Islet of Langerhans (tissue), 1 donor: ENCODE data around the gene GLI2.

Experiments
- FAIRE-seq: peaks from one replicate; lab custom pipeline; 2011; peaks lifted over from hg19 to GRCh38; lab: Jason Lieb, UNC

GLI2 gene

GRCh38 chr2:120770641-120771040, 35.0 kb downstream of the GLI2 start:
- FAIRE-seq, result no peak

GRCh38 chr2:120771111-120771780, 35.6 kb downstream of the GLI2 start:
- FAIRE-seq, result no peak

GRCh38 chr2:120771781-120772208, 36.1 kb downstream of the GLI2 start:
- FAIRE-seq, result no peak

- FAIRE-seq, result no peak
These were observed 36.6 kb downstream of the GLI2 start for GRCh38 chr2:120772261-120772660.

GRCh38 chr2:120773186-120773800, 37.6 kb downstream of the GLI2 start:
- FAIRE-seq, result no peak

- FAIRE-seq, result no peak
These were observed 39.0 kb downstream of the GLI2 start for GRCh38 chr2:120774557-120775160.

- FAIRE-seq, result no peak
These were observed 39.5 kb downstream of the GLI2 start for GRCh38 chr2:120775194-120775593.

- no peak for FAIRE-seq
These were observed 40.3 kb downstream of the GLI2 start for GRCh38 chr2:120775801-120776589.

GRCh38 chr2:120776649-120777048, 41.0 kb downstream of the GLI2 start:
- FAIRE-seq, result no peak

GRCh38 chr2:120777170-120777751, 41.6 kb downstream of the GLI2 start:
- no peak for FAIRE-seq

- FAIRE-seq, result no peak
These were observed 42.1 kb downstream of the GLI2 start for GRCh38 chr2:120777787-120778186.

GRCh38 chr2:120778244-120778643, 42.6 kb downstream of the GLI2 start:
- FAIRE-seq, result no peak

GRCh38 chr2:120779781-120780283, 44.2 kb downstream of the GLI2 start:
- FAIRE-seq, result no peak

- no peak for FAIRE-seq
These were observed 44.7 kb downstream of the GLI2 start for GRCh38 chr2:120780402-120780801.

GRCh38 chr2:120783371-120783791, 47.7 kb downstream of the GLI2 start:
- no peak for FAIRE-seq

GRCh38 chr2:120783969-120784372, 48.3 kb downstream of the GLI2 start:
- no peak for FAIRE-seq
